ENCODE results near the gene GNAO1. TPM values are rescaled to one million over a fixed set of nuclear protein-coding genes. Genes with fewer than 3 reads are reported as not detected.

Gene GNAO1
- total and polyA plus RNA-seq, 2 experiments from 2014 or later: under 0.01 to 0.18 TPM

DNA sequence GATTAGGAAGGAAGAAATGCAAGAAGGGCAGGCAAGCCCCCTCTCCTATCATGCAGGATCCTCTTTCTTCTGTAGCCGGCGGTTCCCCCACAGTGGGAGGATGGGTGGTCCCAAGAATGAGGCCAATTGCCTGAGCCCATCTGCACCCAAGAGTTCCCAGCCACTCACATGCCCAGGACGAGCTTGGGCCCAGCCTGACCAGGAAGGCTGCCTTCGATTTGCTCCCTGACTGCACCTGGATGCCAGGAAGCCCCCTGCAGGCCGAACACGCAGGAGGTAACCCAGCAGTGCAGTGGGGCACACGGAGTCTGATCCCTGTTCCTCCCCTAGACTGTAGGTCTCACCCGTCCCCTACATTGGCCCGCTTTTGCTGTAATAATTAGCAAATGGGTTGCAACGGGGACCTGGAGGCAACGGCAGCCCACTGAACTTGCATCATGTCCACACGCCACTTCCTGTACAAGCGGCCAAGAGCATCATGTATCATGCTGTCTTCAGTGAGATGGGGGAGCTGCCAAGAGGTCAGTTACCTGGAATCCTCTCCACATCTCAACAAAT lies 166.6 kb downstream of the GNAO1 start:
- no peaks in the 10 kb centered on the region for H3K79me2 ChIP-seq (ENCODE audit: insufficient read depth)
- peak overlapping the region; percentile 86; the same call in 1 of the 2 replicates for H2AFZ ChIP-seq

DNA sequence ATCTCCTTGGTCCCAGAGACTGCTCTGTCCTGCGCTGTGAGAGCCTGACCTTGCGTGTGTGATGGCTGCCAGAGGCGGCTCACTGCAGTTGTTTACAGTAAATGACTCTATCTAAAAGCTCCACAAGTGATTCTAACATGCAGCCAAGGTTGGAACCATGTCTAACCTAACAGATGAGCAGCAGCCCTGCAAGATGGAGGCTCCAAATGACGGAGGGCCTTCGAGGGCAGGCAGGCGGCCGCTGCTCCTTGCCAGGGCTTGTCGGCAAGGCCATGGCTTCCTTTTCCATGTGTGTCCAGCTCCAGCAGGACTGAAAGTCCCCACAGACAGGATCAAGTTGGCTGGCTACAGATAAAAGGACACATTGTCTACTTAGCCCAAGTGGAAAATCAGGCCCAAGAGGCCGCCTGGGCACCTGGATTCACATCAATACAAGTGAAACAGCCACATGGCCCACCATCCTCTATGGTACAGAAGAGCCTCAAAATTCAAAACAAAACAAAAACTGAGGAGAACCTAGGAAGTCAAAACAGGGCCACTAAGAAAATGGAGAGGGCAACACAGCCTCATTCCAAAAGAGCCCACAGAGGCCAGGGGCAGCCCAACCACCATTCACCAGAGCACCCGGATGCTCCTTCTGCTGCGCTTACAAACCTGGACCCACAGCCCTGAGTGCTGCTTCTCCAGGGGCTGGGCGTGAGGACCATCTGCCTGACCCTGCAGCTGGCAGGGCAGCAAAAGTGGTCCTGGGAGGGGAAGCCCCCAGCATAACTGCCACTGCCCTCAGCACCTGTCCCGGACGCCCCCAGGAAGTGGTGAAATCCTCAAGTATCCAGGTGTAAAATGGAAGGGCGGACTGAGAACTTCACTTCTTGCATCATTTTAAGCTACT lies 169.1 kb downstream of the GNAO1 start:
- no peak for DNase-seq
- no peak overlapping the region for H3K9ac ChIP-seq
- H3K36me3 ChIP-seq (ENCODE audit: low read depth): 0 out of 2 replicates have a peak, but pooled peaks cover 9% of the 10 kb centered on the region
- no peaks in the 10 kb centered on the region for H4K20me1 ChIP-seq (ENCODE audit: insufficient read depth)
- H3K4me2 ChIP-seq (ENCODE audit: unreplicated experiment): no peak overlapping the region
- WGBS, 2 experiments (ENCODE audit: low coverage in 1 of 2, low lambda C conversion rate in 2 of 2, missing lambda C conversion rate in 2 of 2): 96 to 97% methylated on average over 15 of the region's 15 CpGs
- peaks cover 9% of the 10 kb centered on the region; the same call in 1 of the 2 replicates for H3K4me1 ChIP-seq (ENCODE audit: insufficient read depth)
- H3K9me2 ChIP-seq (ENCODE audit: insufficient read depth): no peaks in the 10 kb centered on the region
- in situ Hi-C loops (cut with MboI): loop anchor here (25.0 kb wide), 1 partner anchor 873 kb away; the partner anchor contains the start of gene MMP2
- no peaks in the 10 kb centered on the region for H3K27me3 ChIP-seq (replicated peaks; ENCODE audit: insufficient read depth)
- TF ChIP-seq EZH2phosphoT487 (IDR thresholded peaks at IDR 0.05; ENCODE audit: insufficient read depth, low read depth) (no peak), EZH2 (IDR thresholded peaks at IDR 0.05; ENCODE audit: insufficient read depth, poor library complexity, severe bottlenecking) (no peak)
- no peaks in the 10 kb centered on the region for H3K79me2 ChIP-seq (ENCODE audit: insufficient read depth)
- H3K4me3 ChIP-seq: no peak overlapping the region
- no peaks in the 10 kb centered on the region for H3K9me3 ChIP-seq (ENCODE audit: low read depth)
- peaks cover 20% of the 10 kb centered on the region; the same call in 1 of the 2 replicates for H3F3A ChIP-seq (ENCODE audit: insufficient read depth)
- no peak overlapping the region for H3K27ac ChIP-seq
- H2AFZ ChIP-seq: no peak overlapping the region

More for the DNA sequence above, 166.6 kb downstream of the GNAO1 start:
- Histone ChIP-seq H3K36me3 (ENCODE audit: low read depth) (no peaks in the 10 kb centered on the region), H3K4me1 (ENCODE audit: insufficient read depth) (peaks cover 9% of the 10 kb centered on the region; the same call in 1 of the 2 replicates), H3K27ac (peak overlapping the region; percentile 81), H3K27me3 (replicated peaks; ENCODE audit: insufficient read depth) (no peaks in the 10 kb centered on the region), H3K4me2 (ENCODE audit: unreplicated experiment) (no peak overlapping the region), H3K9me3 (ENCODE audit: low read depth) (no peaks in the 10 kb centered on the region), H3K9me2 (ENCODE audit: insufficient read depth) (no peaks in the 10 kb centered on the region), H3K9ac (peak overlapping the region; percentile 88), H4K20me1 (ENCODE audit: insufficient read depth) (no peaks in the 10 kb centered on the region), H3F3A (ENCODE audit: insufficient read depth) (peaks cover 20% of the 10 kb centered on the region; the same call in 1 of the 2 replicates), H3K4me3 (no peak overlapping the region)
- 92% methylated on average over 13 of the region's 13 CpGs for WGBS, 2 experiments (ENCODE audit: low coverage in 1 of 2, low lambda C conversion rate in 2 of 2, missing lambda C conversion rate in 2 of 2)
- TF ChIP-seq EZH2phosphoT487 (IDR thresholded peaks at IDR 0.05; ENCODE audit: insufficient read depth, low read depth) (no peak), EZH2 (IDR thresholded peaks at IDR 0.05; ENCODE audit: insufficient read depth, poor library complexity, severe bottlenecking) (no peak)
- DNase-seq: no peak
- in situ Hi-C loops (cut with MboI): loop anchor here (25.0 kb wide), 1 partner anchor 871 kb away; the partner anchor contains the start of gene MMP2

DNA sequence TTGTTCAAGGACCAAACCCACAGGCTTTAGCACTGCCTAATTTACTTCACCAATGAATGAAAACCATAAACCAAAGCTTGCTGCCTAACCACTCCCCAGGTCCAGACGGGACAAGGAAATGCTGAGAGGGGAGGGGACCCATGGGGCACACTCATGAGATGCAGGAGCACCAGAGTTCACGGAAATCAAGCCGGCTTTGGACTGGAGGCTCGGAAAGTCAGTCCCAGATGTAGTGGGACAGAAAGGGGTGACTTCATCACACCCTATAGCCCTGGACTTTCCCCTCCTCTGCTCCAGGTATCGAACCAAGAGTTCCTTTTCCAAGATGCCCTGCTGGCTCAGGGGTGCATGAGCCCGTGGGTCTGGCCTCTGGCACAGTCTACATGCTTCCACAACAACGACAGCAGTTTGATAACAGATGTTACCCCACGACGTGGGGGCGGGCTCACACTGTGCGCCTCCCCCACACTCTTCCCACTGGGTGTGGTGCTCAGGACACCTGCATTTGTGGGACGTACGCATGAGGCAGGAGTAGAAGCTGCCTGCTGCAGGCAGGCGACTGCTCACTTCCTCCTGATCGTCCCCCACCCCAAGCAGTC lies 170.9 kb downstream of the GNAO1 start:
- Histone ChIP-seq H3K4me2 (ENCODE audit: unreplicated experiment) (no peak overlapping the region), H3K4me1 (ENCODE audit: insufficient read depth) (0 out of 2 replicates have a peak, but pooled peaks cover 5% of the 10 kb centered on the region), H3F3A (ENCODE audit: insufficient read depth) (peaks cover 13% of the 10 kb centered on the region; the same call in 1 of the 2 replicates), H3K9me2 (ENCODE audit: insufficient read depth) (no peaks in the 10 kb centered on the region), H3K4me3 (no peak overlapping the region), H3K9ac (no peak overlapping the region), H3K79me2 (ENCODE audit: insufficient read depth) (no peaks in the 10 kb centered on the region), H4K20me1 (ENCODE audit: insufficient read depth) (no peaks in the 10 kb centered on the region), H3K36me3 (ENCODE audit: low read depth) (peaks cover 11% of the 10 kb centered on the region; the same call in 1 of the 2 replicates), H3K9me3 (ENCODE audit: low read depth) (no peaks in the 10 kb centered on the region), H3K27me3 (replicated peaks; ENCODE audit: insufficient read depth) (no peaks in the 10 kb centered on the region), H2AFZ (no peak overlapping the region), H3K27ac (no peak overlapping the region)
- in situ Hi-C loops (cut with MboI): loop anchor here (25.0 kb wide), 1 partner anchor 875 kb away; the partner anchor contains the start of gene MMP2
- 76 to 79% methylated on average over 15 of the region's 15 CpGs for WGBS, 2 experiments (ENCODE audit: low coverage in 1 of 2, low lambda C conversion rate in 2 of 2, missing lambda C conversion rate in 2 of 2)
- DNase-seq: no peak
- TF ChIP-seq EZH2phosphoT487 (IDR thresholded peaks at IDR 0.05; ENCODE audit: insufficient read depth, low read depth) (no peak), EZH2 (IDR thresholded peaks at IDR 0.05; ENCODE audit: insufficient read depth, poor library complexity, severe bottlenecking) (no peak)

DNA sequence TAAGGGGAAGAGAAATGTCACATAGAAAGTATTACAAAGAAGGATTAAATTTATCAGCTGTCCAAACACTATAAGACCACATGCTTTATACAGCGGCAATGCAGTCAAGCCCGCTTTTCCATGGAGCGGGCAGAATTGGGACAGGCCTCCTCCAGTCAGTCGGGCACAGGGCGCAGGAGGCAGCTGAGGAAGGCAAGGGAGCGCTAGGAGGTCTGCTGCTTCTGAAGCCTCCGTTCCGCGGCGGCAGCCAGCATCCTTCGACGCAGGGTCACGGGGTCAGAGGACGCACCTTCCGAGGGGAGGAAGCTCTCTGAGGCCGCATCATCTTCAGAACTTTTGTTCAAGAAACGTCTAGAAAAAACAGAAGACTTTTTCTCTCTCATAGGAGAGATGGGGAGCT lies 171.4 kb downstream of the GNAO1 start:
- Histone ChIP-seq H3K27ac (no peak overlapping the region), H2AFZ (no peak overlapping the region), H3K9me3 (ENCODE audit: low read depth) (no peaks in the 10 kb centered on the region), H3K79me2 (ENCODE audit: insufficient read depth) (no peaks in the 10 kb centered on the region), H3K9me2 (ENCODE audit: insufficient read depth) (no peaks in the 10 kb centered on the region), H3K4me2 (ENCODE audit: unreplicated experiment) (no peak overlapping the region), H4K20me1 (ENCODE audit: insufficient read depth) (no peaks in the 10 kb centered on the region), H3F3A (ENCODE audit: insufficient read depth) (peaks cover 13% of the 10 kb centered on the region; the same call in 1 of the 2 replicates), H3K27me3 (replicated peaks; ENCODE audit: insufficient read depth) (no peaks in the 10 kb centered on the region), H3K36me3 (ENCODE audit: low read depth) (peaks cover 15% of the 10 kb centered on the region; the same call in 1 of the 2 replicates), H3K4me3 (no peak overlapping the region), H3K9ac (no peak overlapping the region), H3K4me1 (ENCODE audit: insufficient read depth) (0 out of 2 replicates have a peak, but pooled peaks cover under 1% of the 10 kb centered on the region)
- TF ChIP-seq EZH2 (IDR thresholded peaks at IDR 0.05; ENCODE audit: insufficient read depth, poor library complexity, severe bottlenecking): no peak
- no peak for TF ChIP-seq EZH2phosphoT487 (IDR thresholded peaks at IDR 0.05; ENCODE audit: insufficient read depth, low read depth)
- no peak for DNase-seq
- 92 to 95% methylated on average over 17 of the region's 17 CpGs for WGBS, 2 experiments (ENCODE audit: low coverage in 1 of 2, low lambda C conversion rate in 2 of 2, missing lambda C conversion rate in 2 of 2)
- in situ Hi-C loops (cut with MboI): loop anchor here (25.0 kb wide), 1 partner anchor 875 kb away; the partner anchor contains the start of gene MMP2
